Measurements from ENCODE around the gene TNIK.

DNA sequence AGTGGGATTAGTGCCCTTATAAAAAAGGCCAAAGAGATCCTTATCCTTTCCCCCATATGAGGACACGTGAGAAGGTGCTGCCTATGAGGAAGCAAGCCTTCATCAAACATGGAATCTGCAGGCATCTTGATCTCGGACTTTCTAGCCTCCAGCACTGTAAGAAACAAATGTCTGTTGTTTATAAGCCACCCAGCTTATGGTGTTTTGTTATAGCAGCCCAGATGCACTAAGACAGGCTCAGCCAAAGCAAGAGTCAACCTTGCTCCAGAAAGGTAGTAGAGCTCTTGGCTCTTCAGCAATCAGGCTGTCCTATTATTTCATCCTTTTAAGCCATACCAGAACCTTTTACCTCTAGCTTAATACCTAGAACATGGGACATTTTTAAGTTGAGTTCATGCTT is 12.3 kb upstream of the TNIK start:
- TF ChIP-seq POLR2A (IDR thresholded peaks at IDR 0.05; ENCODE audit: low read depth, low read length) (no peak), POLR2AphosphoS5 (IDR thresholded peaks at IDR 0.05; ENCODE audit: low read depth, low read length) (no peak)

Data from GM12891 (cell line).